NCI-H2081 treated with DMSO at 0.1 percent for 48 hours (cell line): Measurements from ENCODE around the gene NELL2.
"Not testable (repeated sequence)": the region's sequence is repeated elsewhere in the genome, so short reads cannot be mapped to it uniquely, and the experiment has no call there.

ENCODE experiments used
- DNase-seq: peaks from one replicate; lab custom pipeline; 2025; lab: John Stamatoyannopoulos, UW

The NELL2 gene

GRCh38 chr12:44847888-44848702 is 28.0 kb downstream of the NELL2 start:
- no peak for DNase-seq

- DNase-seq, result no peak
Measured at GRCh38 chr12:44847403-44847802, 28.7 kb downstream of the NELL2 start.

- DNase-seq, result no peak
Measured at GRCh38 chr12:44846826-44847225, 29.3 kb downstream of the NELL2 start.

GRCh38 chr12:44842669-44843068 is 33.4 kb downstream of the NELL2 start:
- DNase-seq, result no peak

- no peak for DNase-seq
Measured at GRCh38 chr12:44839785-44840184, 36.3 kb downstream of the NELL2 start.

GRCh38 chr12:44837114-44837755 is 38.9 kb downstream of the NELL2 start:
- no peak for DNase-seq

GRCh38 chr12:44835641-44836379 is 40.3 kb downstream of the NELL2 start:
- DNase-seq, result peak; percentile 56

- DNase-seq, result not testable (repeated sequence)
Measured at GRCh38 chr12:44834996-44835395, 41.1 kb downstream of the NELL2 start.

- no peak for DNase-seq
Measured at GRCh38 chr12:44833561-44833960, 42.6 kb downstream of the NELL2 start.

- DNase-seq, result no peak
Measured at GRCh38 chr12:44830566-44831055, 45.5 kb downstream of the NELL2 start.

- DNase-seq, result no peak
Measured at GRCh38 chr12:44829045-44829444, 47.1 kb downstream of the NELL2 start.

- no peak for DNase-seq
Measured at GRCh38 chr12:44827832-44828438, 48.2 kb downstream of the NELL2 start.

GRCh38 chr12:44821702-44822101 is 54.4 kb downstream of the NELL2 start:
- DNase-seq, result not testable (repeated sequence)

- DNase-seq, result no peak
Measured at GRCh38 chr12:44819884-44820283, 56.2 kb downstream of the NELL2 start.

GRCh38 chr12:44817687-44818086 is 58.4 kb downstream of the NELL2 start:
- no peak for DNase-seq

GRCh38 chr12:44816446-44817017 is 59.6 kb downstream of the NELL2 start:
- DNase-seq, result no peak

- DNase-seq, result no peak
Measured at GRCh38 chr12:44812062-44812461, 64.1 kb downstream of the NELL2 start.

GRCh38 chr12:44804068-44804467 is 72.0 kb downstream of the NELL2 start:
- no peak for DNase-seq

- DNase-seq, result no peak
Measured at GRCh38 chr12:44795970-44796369, 80.1 kb downstream of the NELL2 start.

- DNase-seq, result no peak
Measured at GRCh38 chr12:44788731-44789130, 87.4 kb downstream of the NELL2 start.

- DNase-seq, result no peak
Measured at GRCh38 chr12:44780221-44780790, 95.8 kb downstream of the NELL2 start.

GRCh38 chr12:44779766-44780165 is 96.3 kb downstream of the NELL2 start:
- no peak for DNase-seq
